GM18861 (cell line): ENCODE results near the gene C1orf159.
"Not testable (repeated sequence)": the region's sequence is repeated elsewhere in the genome, so short reads cannot be mapped to it uniquely, and the experiment has no call there.

Source experiments
- ATAC-seq: cut with Tn5 transposase; IDR thresholded peaks from one replicate; pipeline ENCODE4 v1.9.1; 2021; ENCODE audit not compliant: unreplicated experiment

The C1orf159 gene

DNA sequence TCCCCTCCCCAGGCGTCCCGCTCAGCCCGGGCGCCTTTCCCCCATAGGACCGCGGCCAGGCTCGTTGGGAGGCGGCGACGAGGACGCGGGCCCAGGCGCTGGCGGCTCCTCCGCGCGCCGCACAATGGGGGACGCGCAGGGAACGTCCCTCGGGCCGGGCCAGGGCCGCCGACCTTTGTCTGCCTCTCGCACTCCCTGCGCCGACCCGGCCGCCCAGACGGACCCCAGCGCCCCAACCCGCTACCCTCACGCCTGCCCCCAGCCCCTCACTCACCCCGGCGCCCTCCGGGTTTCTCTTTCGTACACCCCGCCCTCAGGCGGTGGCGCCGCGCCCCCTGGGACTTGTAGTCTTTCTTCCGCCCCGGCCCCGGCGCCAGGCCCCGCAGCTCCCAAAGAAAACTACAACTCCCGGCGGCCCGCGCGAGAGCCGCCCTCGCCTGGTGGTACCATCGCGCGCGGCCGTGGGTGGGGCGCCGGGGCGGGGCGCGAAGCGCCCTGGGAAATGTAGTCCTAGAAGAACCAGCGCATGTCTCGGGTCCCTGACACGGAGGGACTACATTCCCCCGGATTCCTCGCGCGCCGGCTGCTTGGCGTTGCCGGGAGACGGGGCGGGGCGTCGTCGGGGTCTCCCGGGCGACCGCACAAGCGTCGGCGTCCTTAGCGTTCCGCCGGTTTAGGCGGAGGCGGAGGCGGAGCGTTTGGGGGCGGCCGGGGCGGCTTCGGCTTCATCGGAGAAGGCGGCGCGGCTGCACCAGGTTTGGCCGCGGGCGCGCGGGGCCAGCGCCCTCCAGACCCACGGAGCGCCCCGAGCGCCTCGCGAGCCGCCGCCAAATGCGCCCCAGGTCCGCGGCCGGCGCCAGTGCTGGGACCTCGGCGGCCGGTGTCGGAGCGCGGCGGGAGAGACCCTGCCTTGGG lies at the start of gene C1orf159:
C1orf159 (minus strand) TSS at position 304 of the 915 bp plus-strand sequence. CDS start 24,546 bp downstream, outside the sequence.
- ATAC-seq: peak; percentile 91

DNA sequence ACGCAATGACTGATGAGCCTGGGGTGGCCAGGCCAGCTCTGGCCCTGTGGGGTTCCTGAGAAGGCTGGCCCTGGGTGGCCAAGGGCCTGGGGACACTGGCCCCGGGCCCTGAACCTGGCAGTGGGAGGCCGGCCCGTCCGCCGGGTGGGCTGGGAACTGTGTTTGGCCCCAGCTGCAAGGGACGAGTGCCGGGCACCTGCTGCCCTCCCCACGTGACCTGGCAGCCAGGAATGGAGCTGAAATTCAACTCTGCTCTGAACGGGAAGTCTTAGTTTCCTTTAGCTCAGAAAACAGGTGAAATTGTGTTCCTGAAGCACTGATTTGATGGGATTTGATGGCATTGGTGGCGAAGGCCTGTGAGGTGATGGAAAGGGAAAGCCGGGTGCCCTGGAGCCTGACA lies 49.6 kb upstream of the C1orf159 start:
- no peak for ATAC-seq

GRCh38 chr1:1164701-1165451 lies 49.0 kb upstream of the C1orf159 start:
- no peak for ATAC-seq

GRCh38 chr1:1164361-1164700 lies 48.4 kb upstream of the C1orf159 start:
- no peak for ATAC-seq

- no peak for ATAC-seq
These were observed 47.7 kb upstream of the C1orf159 start for GRCh38 chr1:1163538-1164070.

- ATAC-seq: no peak
These were observed 47.0 kb upstream of the C1orf159 start for GRCh38 chr1:1162597-1163537.

DNA sequence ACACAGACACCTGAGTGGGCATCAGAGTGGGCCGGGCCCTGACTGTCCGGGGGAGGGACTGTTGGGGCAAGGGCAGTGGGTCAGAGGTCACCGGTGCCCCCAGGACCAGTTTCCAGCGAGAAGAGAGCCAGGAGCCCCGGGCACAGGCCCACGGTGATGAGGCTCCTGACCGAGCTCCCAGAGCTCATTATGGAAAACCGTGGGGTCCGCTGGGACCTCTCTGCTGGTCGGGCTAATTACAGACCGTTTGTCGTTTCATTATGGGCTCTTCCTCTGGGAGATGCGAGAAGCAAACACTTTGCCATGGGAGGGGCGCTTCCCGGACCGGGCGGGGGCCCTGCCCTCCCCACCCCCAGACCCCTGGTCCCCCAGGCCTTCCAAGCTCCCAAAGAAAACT lies 45.8 kb upstream of the C1orf159 start:
- ATAC-seq: no peak

DNA sequence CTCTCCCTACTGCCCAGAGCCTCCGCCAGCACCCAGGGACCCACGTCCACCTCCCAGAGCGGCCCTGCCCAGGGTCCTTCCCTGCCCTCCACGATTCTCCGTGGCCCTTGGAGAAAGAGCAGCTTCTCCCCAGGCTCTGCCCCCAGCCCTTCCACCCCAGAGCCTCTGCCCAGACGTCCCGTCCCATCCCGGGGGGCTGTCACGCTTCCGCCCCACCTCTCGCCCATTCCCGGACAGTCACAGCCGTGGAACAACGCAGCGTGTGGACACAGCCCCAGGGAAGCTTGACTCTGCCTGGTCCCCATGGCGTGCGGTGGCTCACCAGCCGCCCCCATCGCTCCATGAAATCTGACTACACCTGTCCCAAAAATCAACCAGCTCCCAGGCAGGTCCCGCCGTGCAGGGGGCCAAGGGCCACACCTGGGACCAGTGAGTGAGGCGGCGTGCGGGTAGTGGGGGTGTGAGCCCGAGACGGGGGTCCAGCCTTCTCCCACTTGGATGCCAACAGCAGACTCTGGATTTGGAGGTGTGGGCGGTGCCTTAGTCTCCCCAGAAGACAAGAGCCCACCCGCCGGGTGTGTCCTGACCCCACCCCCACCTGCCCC lies 45.3 kb upstream of the C1orf159 start:
- no peak for ATAC-seq

GRCh38 chr1:1160281-1160930 lies 44.5 kb upstream of the C1orf159 start:
- no peak for ATAC-seq

DNA sequence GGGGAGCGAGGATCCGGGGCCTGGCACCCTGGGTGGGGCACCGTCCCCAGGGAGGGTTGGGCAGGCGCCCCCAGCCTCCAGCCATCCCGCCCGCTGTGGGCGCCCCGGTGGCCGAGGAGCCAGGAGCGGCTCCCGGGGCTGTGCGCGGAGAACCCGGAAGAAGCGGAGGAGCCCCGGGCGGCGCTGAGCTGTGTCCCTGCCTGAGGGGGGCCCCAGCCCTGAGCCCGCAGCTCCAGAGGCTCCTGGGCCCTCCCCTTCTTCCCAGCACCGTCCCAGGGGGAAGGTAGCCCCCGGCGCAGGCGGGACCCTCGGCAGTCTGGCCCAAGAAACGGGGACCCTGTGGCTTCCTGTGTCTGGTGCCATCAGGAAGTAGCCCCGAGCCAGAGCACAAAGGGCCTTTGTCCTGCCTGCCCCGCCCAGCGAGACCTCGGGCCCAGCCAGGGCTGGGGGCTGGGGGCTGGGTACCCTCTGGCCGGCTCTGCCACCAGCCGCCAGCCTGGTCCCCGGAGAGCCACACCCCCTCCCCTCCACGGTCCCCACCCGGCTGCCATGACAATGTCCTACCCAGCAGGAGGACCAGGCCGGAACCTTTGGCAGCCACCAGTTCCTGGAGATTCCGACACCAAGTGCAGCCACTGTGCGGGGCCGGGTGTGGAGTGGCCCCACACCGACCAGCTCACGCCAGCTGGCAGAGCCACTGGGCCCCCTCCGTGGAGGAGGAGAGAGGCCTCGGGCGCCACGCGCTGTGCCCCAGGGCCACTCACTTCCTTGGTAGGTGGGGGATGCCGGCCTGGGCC lies 42.2 kb upstream of the C1orf159 start:
- ATAC-seq: no peak

DNA sequence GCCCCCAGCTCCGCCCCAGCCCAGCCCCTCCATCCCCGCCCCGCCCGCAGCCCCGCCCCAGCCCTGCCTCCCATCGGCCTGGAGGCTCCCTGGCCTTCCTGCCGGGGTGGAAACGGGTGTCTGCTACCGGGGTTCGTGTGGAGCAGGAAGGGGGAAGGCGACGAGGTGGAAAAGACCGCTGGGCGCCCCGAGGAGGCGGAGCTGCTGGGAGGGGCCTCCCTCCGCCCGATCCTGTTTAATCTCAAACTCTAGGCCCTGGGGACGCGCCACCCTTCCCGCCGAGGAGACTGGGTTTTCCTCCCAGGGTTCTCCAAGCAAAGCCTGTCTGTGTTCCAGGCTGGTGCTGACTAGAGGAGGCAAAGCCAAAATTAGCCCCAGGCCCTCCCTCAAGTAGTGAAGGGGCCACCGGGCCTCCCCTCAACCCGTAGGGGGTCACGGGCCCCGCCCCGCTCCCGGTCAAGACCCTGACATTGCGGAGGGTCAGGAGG lies 41.6 kb upstream of the C1orf159 start:
- ATAC-seq: no peak

- ATAC-seq: no peak
These were observed 41.1 kb upstream of the C1orf159 start for GRCh38 chr1:1157033-1157365.

DNA sequence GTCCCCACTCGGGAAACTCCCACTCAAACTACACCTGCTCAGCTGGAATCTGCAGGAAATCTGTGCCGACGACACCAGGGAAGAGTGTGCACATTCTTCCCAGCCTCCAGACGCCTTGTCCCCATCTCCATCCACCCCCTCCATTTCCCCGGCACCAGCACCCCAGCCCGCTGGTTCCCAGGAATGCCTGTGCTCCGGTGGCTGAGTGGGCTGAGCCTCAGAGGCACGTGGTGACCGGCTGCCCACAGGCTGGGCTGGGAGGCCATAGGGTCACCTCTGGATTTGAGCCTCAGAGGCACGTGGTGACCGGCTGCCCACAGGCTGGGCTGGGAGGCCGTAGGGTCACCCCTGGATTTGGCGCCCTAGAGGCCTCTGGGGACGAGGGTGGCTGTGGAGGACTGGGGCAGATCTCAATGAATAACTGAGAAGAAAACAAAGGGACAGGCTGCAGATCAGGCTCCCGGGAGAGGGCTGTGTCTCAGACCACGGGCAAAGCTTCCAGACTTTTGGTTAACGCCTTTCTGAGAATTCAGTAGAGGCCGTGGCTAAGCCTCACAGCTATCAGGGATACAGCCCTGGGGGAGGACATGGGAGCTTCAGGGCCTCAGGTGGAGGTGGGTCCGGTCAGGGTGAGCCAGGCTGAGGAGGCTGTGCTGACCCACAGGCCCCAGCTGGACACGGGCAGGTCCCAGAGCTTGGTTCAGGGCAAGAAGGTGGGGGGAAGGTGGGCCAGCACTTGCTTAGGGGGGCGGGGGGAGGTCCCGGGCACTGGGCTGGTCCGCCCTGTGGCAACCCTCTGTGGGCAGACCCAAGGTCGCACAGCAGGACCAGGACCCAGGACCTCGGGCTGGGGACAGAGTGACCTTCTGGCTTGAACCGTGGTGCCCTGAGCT lies 40.5 kb upstream of the C1orf159 start:
- no peak for ATAC-seq

- ATAC-seq: no peak
These were observed 39.4 kb upstream of the C1orf159 start for GRCh38 chr1:1155258-1155657.

- no peak for ATAC-seq
These were observed 38.0 kb upstream of the C1orf159 start for GRCh38 chr1:1153874-1154273.

DNA sequence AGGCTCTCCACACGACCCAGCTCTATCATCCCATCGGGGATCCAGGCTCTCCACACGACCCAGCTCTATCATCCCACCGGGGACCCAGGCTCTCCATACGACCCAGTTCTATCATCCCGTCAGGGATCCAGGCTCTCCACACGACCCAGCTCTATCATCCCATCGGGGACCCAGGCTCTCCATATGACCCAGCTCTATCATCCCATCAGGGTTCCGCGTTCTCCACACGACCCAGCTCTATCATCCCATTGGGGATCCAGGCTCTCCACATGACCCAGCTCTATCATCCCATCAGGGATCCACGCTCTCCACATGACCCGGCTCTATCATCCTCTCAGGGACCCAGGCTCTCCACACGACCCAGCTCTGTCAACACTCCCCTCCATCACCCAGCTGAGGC lies 37.3 kb upstream of the C1orf159 start:
- ATAC-seq: not testable (repeated sequence)

- ATAC-seq: not testable (repeated sequence)
These were observed 36.5 kb upstream of the C1orf159 start for GRCh38 chr1:1152431-1152830.

DNA sequence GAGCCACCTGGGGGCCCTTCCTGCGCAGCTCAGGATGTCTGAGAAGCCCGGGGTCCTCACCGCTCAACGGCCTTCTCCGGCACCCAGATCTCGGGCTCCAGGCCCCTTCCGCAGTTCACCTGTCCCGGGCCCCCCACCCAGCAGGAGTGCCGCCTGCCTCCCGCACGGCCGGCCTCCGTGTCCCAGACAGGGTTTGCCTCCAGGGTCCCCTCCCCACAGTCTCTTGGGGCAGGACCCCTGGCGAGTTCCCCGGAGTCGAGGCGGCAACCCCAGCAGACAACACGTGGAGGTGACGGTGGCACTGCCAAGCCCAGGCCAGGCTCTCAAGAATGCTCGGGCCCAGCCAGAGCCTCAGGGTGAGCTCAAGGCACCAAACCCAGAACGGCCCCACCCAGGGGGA lies 35.4 kb upstream of the C1orf159 start:
- no peak for ATAC-seq
